ENCODE measurements around the gene CES5A.

Gene CES5A

GRCh38 chr16:55875273-55875672, at the start of gene CES5A:
Gene CES5A, minus strand, starts transcription at chr16:55875373. Its CDS starts 152 bp downstream, at chr16:55875221.
- H3K4me3 ChIP-seq (ENCODE audit: low read depth in 1 of 2, low read length in 2 of 2), result no peak within 1 kb of the TSS
- H3K4me2 ChIP-seq (ENCODE audit: insufficient read depth, low read length), result no peak within 1 kb of the TSS
- no peak within 1 kb of the TSS for H3K9ac ChIP-seq (ENCODE audit: low read depth, low read length)
- no peaks in the 10 kb centered on the region for H3K4me1 ChIP-seq (ENCODE audit: insufficient read depth, low read length)
- TF ChIP-seq, protein P1, sequence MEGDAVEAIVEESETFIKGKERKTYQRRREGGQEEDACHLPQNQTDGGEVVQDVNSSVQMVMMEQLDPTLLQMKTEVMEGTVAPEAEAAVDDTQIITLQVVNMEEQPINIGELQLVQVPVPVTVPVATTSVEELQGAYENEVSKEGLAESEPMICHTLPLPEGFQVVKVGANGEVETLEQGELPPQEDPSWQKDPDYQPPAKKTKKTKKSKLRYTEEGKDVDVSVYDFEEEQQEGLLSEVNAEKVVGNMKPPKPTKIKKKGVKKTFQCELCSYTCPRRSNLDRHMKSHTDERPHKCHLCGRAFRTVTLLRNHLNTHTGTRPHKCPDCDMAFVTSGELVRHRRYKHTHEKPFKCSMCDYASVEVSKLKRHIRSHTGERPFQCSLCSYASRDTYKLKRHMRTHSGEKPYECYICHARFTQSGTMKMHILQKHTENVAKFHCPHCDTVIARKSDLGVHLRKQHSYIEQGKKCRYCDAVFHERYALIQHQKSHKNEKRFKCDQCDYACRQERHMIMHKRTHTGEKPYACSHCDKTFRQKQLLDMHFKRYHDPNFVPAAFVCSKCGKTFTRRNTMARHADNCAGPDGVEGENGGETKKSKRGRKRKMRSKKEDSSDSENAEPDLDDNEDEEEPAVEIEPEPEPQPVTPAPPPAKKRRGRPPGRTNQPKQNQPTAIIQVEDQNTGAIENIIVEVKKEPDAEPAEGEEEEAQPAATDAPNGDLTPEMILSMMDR (IDR thresholded peaks at IDR 0.05; ENCODE audit: borderline replicate concordance, extremely low read depth, low read length, poor library complexity, severe bottlenecking), result no peak
- TF ChIP-seq EZH2 (IDR thresholded peaks at IDR 0.05; ENCODE audit: borderline replicate concordance, low read depth, low read length, severe bottlenecking), result no peak
- no peaks in the 10 kb centered on the region for H3K79me2 ChIP-seq (ENCODE audit: insufficient read depth, low read length)
- DNase-seq (no peak), ATAC-seq (ENCODE audit: insufficient read depth, low read depth) (no peak)
- no peak within 1 kb of the TSS for H3K27ac ChIP-seq (ENCODE audit: low read length)
- no peaks in the 10 kb centered on the region for H3K9me3 ChIP-seq (ENCODE audit: insufficient read depth, low read length, severe bottlenecking)
- H3K27me3 ChIP-seq (ENCODE audit: insufficient read depth, low read length, poor library complexity), result peaks cover 7% of the 10 kb centered on the region
- H3K36me3 ChIP-seq (ENCODE audit: insufficient read depth, low read length), result no peaks in the 10 kb centered on the region
- H2AFZ ChIP-seq (ENCODE audit: low read depth, low read length), result no peak within 1 kb of the TSS
- H4K20me1 ChIP-seq (ENCODE audit: insufficient read depth, low read length), result no peaks in the 10 kb centered on the region

GRCh38 chr16:55922662-55923061, 47.5 kb upstream of the CES5A start:
- no peak for TF ChIP-seq EZH2 (IDR thresholded peaks at IDR 0.05; ENCODE audit: borderline replicate concordance, low read depth, low read length, severe bottlenecking)
- TF ChIP-seq, protein P1 (IDR thresholded peaks at IDR 0.05; ENCODE audit: borderline replicate concordance, extremely low read depth, low read length, poor library complexity, severe bottlenecking), result no peak
- H3K9me3 ChIP-seq (ENCODE audit: insufficient read depth, low read length, severe bottlenecking), result peaks cover 2% of the 10 kb centered on the region
- H3K79me2 ChIP-seq (ENCODE audit: insufficient read depth, low read length), result no peaks in the 10 kb centered on the region
- no peak overlapping the region for H3K4me3 ChIP-seq (ENCODE audit: low read depth in 1 of 2, low read length in 2 of 2)
- no peak for ATAC-seq (ENCODE audit: insufficient read depth, low read depth)
- no peak overlapping the region for H3K4me2 ChIP-seq (ENCODE audit: insufficient read depth, low read length)
- H3K9ac ChIP-seq (ENCODE audit: low read depth, low read length), result no peak overlapping the region
- DNase-seq, result no peak
- H3K27me3 ChIP-seq (ENCODE audit: insufficient read depth, low read length, poor library complexity), result peaks cover 4% of the 10 kb centered on the region
- H3K36me3 ChIP-seq (ENCODE audit: insufficient read depth, low read length), result no peaks in the 10 kb centered on the region
- no peaks in the 10 kb centered on the region for H4K20me1 ChIP-seq (ENCODE audit: insufficient read depth, low read length)
- no peaks in the 10 kb centered on the region for H3K4me1 ChIP-seq (ENCODE audit: insufficient read depth, low read length)
- no peak overlapping the region for H3K27ac ChIP-seq (ENCODE audit: low read length)
- H2AFZ ChIP-seq (ENCODE audit: low read depth, low read length), result no peak overlapping the region

- Histone ChIP-seq H3K4me3 (ENCODE audit: low read depth in 1 of 2, low read length in 2 of 2) (no peak overlapping the region), H3K9ac (ENCODE audit: low read depth, low read length) (no peak overlapping the region), H2AFZ (ENCODE audit: low read depth, low read length) (no peak overlapping the region), H3K9me3 (ENCODE audit: insufficient read depth, low read length, severe bottlenecking) (peaks cover 2% of the 10 kb centered on the region), H4K20me1 (ENCODE audit: insufficient read depth, low read length) (no peaks in the 10 kb centered on the region), H3K79me2 (ENCODE audit: insufficient read depth, low read length) (no peaks in the 10 kb centered on the region), H3K4me2 (ENCODE audit: insufficient read depth, low read length) (no peak overlapping the region), H3K4me1 (ENCODE audit: insufficient read depth, low read length) (no peaks in the 10 kb centered on the region), H3K27ac (ENCODE audit: low read length) (no peak overlapping the region), H3K36me3 (ENCODE audit: insufficient read depth, low read length) (no peaks in the 10 kb centered on the region), H3K27me3 (ENCODE audit: insufficient read depth, low read length, poor library complexity) (peaks cover 11% of the 10 kb centered on the region)
- TF ChIP-seq, protein P1 (IDR thresholded peaks at IDR 0.05; ENCODE audit: borderline replicate concordance, extremely low read depth, low read length, poor library complexity, severe bottlenecking), result no peak
- TF ChIP-seq EZH2 (IDR thresholded peaks at IDR 0.05; ENCODE audit: borderline replicate concordance, low read depth, low read length, severe bottlenecking), result no peak
- ATAC-seq (ENCODE audit: insufficient read depth, low read depth) (no peak), DNase-seq (no peak)
Measured at GRCh38 chr16:55917373-55918160, 42.4 kb upstream of the CES5A start.

Measured in DND-41 (cell line).